ENCODE measurements around the gene LRMDA.

The LRMDA gene

GRCh38 chr10:75654171-75654771 lies 222.8 kb downstream of the LRMDA start:
- TF ChIP-seq CTCF (IDR thresholded peaks at IDR 0.05; ENCODE audit: borderline replicate concordance, insufficient read depth, low read depth, low read length) = no peak
- no peak overlapping the region for H3K4me3 ChIP-seq (ENCODE audit: low read depth, low read length)

- H3K4me3 ChIP-seq (ENCODE audit: low read depth, low read length) = no peak overlapping the region
- TF ChIP-seq CTCF (IDR thresholded peaks at IDR 0.05; ENCODE audit: borderline replicate concordance, insufficient read depth, low read depth, low read length) = no peak
Measured at GRCh38 chr10:75654772-75655171, 223.3 kb downstream of the LRMDA start.

- no peak for TF ChIP-seq CTCF (IDR thresholded peaks at IDR 0.05; ENCODE audit: borderline replicate concordance, insufficient read depth, low read depth, low read length)
- no peak overlapping the region for H3K4me3 ChIP-seq (ENCODE audit: low read depth, low read length)
Measured at GRCh38 chr10:75655791-75656451, 224.5 kb downstream of the LRMDA start.

- TF ChIP-seq CTCF (IDR thresholded peaks at IDR 0.05; ENCODE audit: borderline replicate concordance, insufficient read depth, low read depth, low read length) = no peak
- no peak overlapping the region for H3K4me3 ChIP-seq (ENCODE audit: low read depth, low read length)
Measured at GRCh38 chr10:75657351-75657750, 225.9 kb downstream of the LRMDA start.

- TF ChIP-seq CTCF (IDR thresholded peaks at IDR 0.05; ENCODE audit: borderline replicate concordance, insufficient read depth, low read depth, low read length) = no peak
- H3K4me3 ChIP-seq (ENCODE audit: low read depth, low read length) = no peak overlapping the region
Measured at GRCh38 chr10:75658036-75658435, 226.6 kb downstream of the LRMDA start.

GRCh38 chr10:75658496-75658895 lies 227.1 kb downstream of the LRMDA start:
- no peak overlapping the region for H3K4me3 ChIP-seq (ENCODE audit: low read depth, low read length)
- TF ChIP-seq CTCF (IDR thresholded peaks at IDR 0.05; ENCODE audit: borderline replicate concordance, insufficient read depth, low read depth, low read length) = no peak

GRCh38 chr10:75658915-75659314 lies 227.5 kb downstream of the LRMDA start:
- no peak overlapping the region for H3K4me3 ChIP-seq (ENCODE audit: low read depth, low read length)
- no peak for TF ChIP-seq CTCF (IDR thresholded peaks at IDR 0.05; ENCODE audit: borderline replicate concordance, insufficient read depth, low read depth, low read length)
